ENCODE measurements around the gene ITGA6. TPM values are rescaled to one million over a fixed set of nuclear protein-coding genes. Genes with fewer than 3 reads are reported as not detected.

Gene ITGA6
- total and polyA plus RNA-seq, 2 experiments from 2014 or later = 32.9 to 124 TPM

- no peak for TF ChIP-seq ZNF462 (CRISPR knock-in tag; IDR thresholded peaks at IDR 0.05)
- TF ChIP-seq ETS1 (IDR thresholded peaks at IDR 0.05) = no peak
- no peak for TF ChIP-seq ZNF331 (CRISPR knock-in tag; IDR thresholded peaks at IDR 0.05; ENCODE audit: low read depth)
These were observed 3.3 kb downstream of the ITGA6 start (continued) for GRCh38 chr2:172430678-172431077.

GRCh38 chr2:172431463-172431862 lies 4.1 kb downstream of the ITGA6 start:
- H2AFZ ChIP-seq = no peak overlapping the region
- peaks cover 84% of the 10 kb centered on the region for H3K4me1 ChIP-seq (ENCODE audit: insufficient read depth)
- H3K9me2 ChIP-seq (ENCODE audit: insufficient read depth) = peaks cover 6% of the 10 kb centered on the region
- 0 out of 2 replicates have a peak, but pooled peaks cover 5% of the 10 kb centered on the region for H3K27me3 ChIP-seq (ENCODE audit: insufficient read depth)
- 0 out of 2 replicates have a peak, but pooled peaks cover 2% of the 10 kb centered on the region for H3F3A ChIP-seq (replicated peaks; ENCODE audit: low read depth)
- H3K4me2 ChIP-seq = peak overlapping the region; percentile 56
- peaks cover 80% of the 10 kb centered on the region for H3K4me1 Mint-ChIP-seq
- 0 out of 3 replicates have a peak, but pooled peaks cover 3% of the 10 kb centered on the region for H3K36me3 Mint-ChIP-seq (ENCODE audit: low read depth)
- peak overlapping the region; percentile 11; the same call in 1 of the 2 replicates for H3K4me3 ChIP-seq
- no peak overlapping the region for H3K27ac ChIP-seq (ENCODE audit: low read depth)
- no peak for ATAC-seq
- H3K27ac Mint-ChIP-seq = 0 out of 2 replicates have a peak overlapping the region, but pooled peaks have one; percentile 24
- TF ChIP-seq CTCF (conservative IDR thresholded peaks at IDR 0.05; ENCODE audit: low read depth in 2 of 2) = no peak
- TF ChIP-seq ZNF331 (CRISPR knock-in tag; IDR thresholded peaks at IDR 0.05; ENCODE audit: low read depth) = no peak
- TF ChIP-seq POLR2AphosphoS5 (IDR thresholded peaks at IDR 0.05; ENCODE audit: low read depth) = no peak
- no peak for TF ChIP-seq EZH2phosphoT487 (IDR thresholded peaks at IDR 0.05; ENCODE audit: unreplicated experiment)
- no peak for TF ChIP-seq ZNF114 (CRISPR knock-in tag; IDR thresholded peaks at IDR 0.05)
- TF ChIP-seq REST (IDR thresholded peaks at IDR 0.05; ENCODE audit: unreplicated experiment) = no peak
- no peak for TF ChIP-seq JUNB (IDR thresholded peaks at IDR 0.05; ENCODE audit: unreplicated experiment)
- no peak for TF ChIP-seq EZH2 (IDR thresholded peaks at IDR 0.05; ENCODE audit: low read depth, unreplicated experiment)
- TF ChIP-seq STAT1 (IDR thresholded peaks at IDR 0.05; ENCODE audit: unreplicated experiment) = no peak
- H3K79me2 ChIP-seq (replicated peaks; ENCODE audit: insufficient read depth) = peaks cover 83% of the 10 kb centered on the region
- peaks cover 17% of the 10 kb centered on the region for H4K20me1 ChIP-seq (replicated peaks; ENCODE audit: insufficient read depth)
- no peak for DNase-seq (ENCODE audit: low spot score)
- H3K4me3 Mint-ChIP-seq = peak overlapping the region; percentile 32; the same call in 2 of the 3 replicates
- H3K9me3 Mint-ChIP-seq = no peaks in the 10 kb centered on the region
- no peaks in the 10 kb centered on the region for H3K36me3 ChIP-seq (ENCODE audit: insufficient read depth)
- H3K27me3 Mint-ChIP-seq (ENCODE audit: insufficient read depth, low read depth, poor library complexity) = peaks cover 3% of the 10 kb centered on the region

Data from GM23338 (cell line).